Measurements from ENCODE around the gene LCN15. TPM values are rescaled to one million over a fixed set of nuclear protein-coding genes. Genes with fewer than 3 reads are reported as not detected.
"Not testable (repeated sequence)": the region's sequence is repeated elsewhere in the genome, so short reads cannot be mapped to it uniquely, and the experiment has no call there.

LCN15 gene
- total RNA-seq, 4 donors from 2014 or later, result not detected

GRCh38 chr9:136756836-136757235, 7.5 kb downstream of the LCN15 start:
- Histone ChIP-seq H3K9me3 (peaks cover 0 to 19% (median 0%) of the 10 kb centered on the region in 3 donors), H3K4me3 (no peak overlapping the region), H3K36me3 (no peaks in the 10 kb centered on the region), H3K4me1 (peaks cover 0 to 9% (median 0%) of the 10 kb centered on the region in 3 donors), H3K27me3 (peaks cover 0 to 64% (median 0%) of the 10 kb centered on the region in 4 donors), H3K27ac (no peak overlapping the region)
- TF ChIP-seq CTCF (IDR thresholded peaks at IDR 0.05), result no peak
- no peak for TF ChIP-seq POLR2A (IDR thresholded peaks at IDR 0.05)
- WGBS, 2 donors, result 87 to 94% methylated on average over 8 to 12 of the region's 18 CpGs
- no peak for DNase-seq
- intact Hi-C loops (cut with DNase I), result no loop called here

DNA sequence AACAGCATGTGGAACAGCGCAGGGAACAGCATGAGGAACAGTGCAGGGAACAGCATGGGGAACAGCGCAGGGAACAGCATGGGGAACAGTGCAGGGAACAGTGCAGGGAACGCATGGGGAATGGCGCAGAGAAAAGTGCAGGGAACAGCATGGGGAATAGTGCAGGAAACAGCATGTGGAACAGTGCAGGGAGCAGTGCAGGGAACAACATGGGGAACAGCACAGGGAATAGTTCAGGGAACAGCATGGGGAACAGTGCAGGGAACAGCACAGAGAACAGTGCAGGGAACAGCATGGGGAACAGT, 8.2 kb downstream of the LCN15 start:
- TF ChIP-seq CTCF (IDR thresholded peaks at IDR 0.05), result no peak
- TF ChIP-seq POLR2A (IDR thresholded peaks at IDR 0.05), result no peak
- Histone ChIP-seq H3K4me3 (no peak overlapping the region), H3K36me3 (no peaks in the 10 kb centered on the region), H3K4me1 (peaks cover 0 to 8% (median 0%) of the 10 kb centered on the region in 3 donors), H3K27ac (no peak overlapping the region), H3K9me3 (peaks cover 0 to 23% (median 3%) of the 10 kb centered on the region in 3 donors), H3K27me3 (peaks cover 0 to 61% (median 0%) of the 10 kb centered on the region in 4 donors)
- intact Hi-C loops (cut with DNase I), result no loop called here
- 70 to 87% methylated on average over 4 of the region's 4 CpGs for WGBS, 2 donors
- DNase-seq, result no peak

- WGBS, 2 donors, result 87 to 88% methylated on average over 16 to 17 of the region's 22 CpGs
- peaks cover 0 to 23% (median 3%) of the 10 kb centered on the region in 3 donors for H3K9me3 ChIP-seq
- H3K27ac ChIP-seq; intact Hi-C loops (cut with DNase I); H3K4me3 ChIP-seq; DNase-seq; H3K4me1 ChIP-seq; H3K36me3 ChIP-seq: not testable (repeated sequence)
- H3K27me3 ChIP-seq, result peaks cover 0 to 56% (median 0%) of the 10 kb centered on the region in 4 donors
These were observed 8.8 kb downstream of the LCN15 start for GRCh38 chr9:136755302-136756133.

DNA sequence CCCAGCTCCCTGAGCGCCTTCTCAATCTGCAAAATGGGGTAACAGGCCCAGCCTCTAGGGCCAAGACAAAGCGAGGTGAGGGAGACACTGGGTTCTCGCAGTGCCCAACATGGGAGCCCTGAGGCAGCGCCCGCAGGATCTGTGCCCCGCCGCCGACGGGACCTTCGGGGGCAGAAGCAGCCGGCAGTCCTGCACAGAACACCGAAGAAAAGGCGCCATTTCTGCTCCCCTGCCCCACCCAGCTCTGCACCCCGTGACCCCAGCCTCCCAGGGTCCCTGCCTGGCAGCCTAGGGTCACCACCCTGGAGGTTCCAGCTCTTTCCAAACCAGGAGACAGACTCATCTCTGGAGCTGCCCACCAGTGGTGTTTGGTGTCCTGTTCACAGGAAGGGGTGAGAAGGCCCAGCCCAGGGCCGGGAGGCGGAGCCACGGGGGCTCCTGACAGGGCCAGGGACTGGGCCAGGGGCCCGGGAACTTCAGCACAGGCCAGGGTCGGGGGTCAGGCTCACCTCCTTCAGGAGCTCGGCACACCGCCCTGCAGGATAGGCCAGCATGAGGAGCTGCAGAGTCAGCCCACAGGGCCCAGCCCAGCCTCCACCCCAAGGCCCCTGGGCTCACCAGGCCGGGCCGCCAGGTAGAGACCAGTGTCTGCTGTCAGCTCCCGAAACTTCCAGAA, 9.6 kb downstream of the LCN15 start:
- Histone ChIP-seq H3K4me1 (no peaks in the 10 kb centered on the region), H3K27ac (no peak overlapping the region), H3K4me3 (no peak overlapping the region), H3K36me3 (no peaks in the 10 kb centered on the region), H3K27me3 (peaks cover 0 to 49% (median 0%) of the 10 kb centered on the region in 4 donors), H3K9me3 (peaks cover 0 to 23% (median 3%) of the 10 kb centered on the region in 3 donors)
- WGBS, 2 donors, result 73 to 80% methylated on average over 6 to 12 of the region's 24 CpGs
- no peak for DNase-seq
- TF ChIP-seq CTCF (IDR thresholded peaks at IDR 0.05), result no peak
- TF ChIP-seq POLR2A (IDR thresholded peaks at IDR 0.05), result no peak
- intact Hi-C loops (cut with DNase I), result no loop called here

DNA sequence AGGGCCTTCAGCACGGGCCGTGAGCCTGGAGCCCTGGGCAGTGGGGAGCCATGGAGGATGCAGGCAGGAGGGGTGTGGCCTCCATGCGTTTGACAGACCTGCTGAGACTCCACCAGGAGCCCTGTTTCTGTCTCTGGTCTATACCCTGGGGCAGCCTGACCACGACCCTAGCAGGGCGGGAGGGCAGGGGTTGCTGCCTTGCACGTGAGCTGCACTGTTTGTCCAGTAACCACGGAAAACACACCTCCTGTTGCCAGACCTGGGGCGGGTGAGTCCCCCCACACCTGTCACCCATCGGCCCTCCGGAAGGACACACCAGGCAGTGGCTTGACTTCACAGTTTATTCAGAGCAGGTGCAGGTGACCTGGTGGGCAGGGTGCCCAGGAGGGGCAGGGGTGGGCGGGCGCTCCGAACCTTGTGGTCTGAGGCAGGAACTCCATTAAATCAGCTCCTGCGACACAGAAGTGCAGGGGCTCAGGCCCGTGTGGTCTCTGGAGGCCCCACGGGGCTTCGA, 10.2 kb downstream of the LCN15 start:
- no peak overlapping the region for H3K27ac ChIP-seq
- 54 to 100% methylated on average over 1 to 10 of the region's 17 CpGs for WGBS, 2 donors

More for the DNA sequence above, 10.2 kb downstream of the LCN15 start:
- intact Hi-C loops (cut with DNase I), result no loop called here
- Histone ChIP-seq H3K4me3 (no peak overlapping the region), H3K36me3 (no peaks in the 10 kb centered on the region), H3K9me3 (peaks cover 0 to 23% (median 3%) of the 10 kb centered on the region in 3 donors), H3K27me3 (peaks cover 0 to 42% (median 0%) of the 10 kb centered on the region in 4 donors), H3K4me1 (no peaks in the 10 kb centered on the region)
- DNase-seq, result no peak
- TF ChIP-seq CTCF (IDR thresholded peaks at IDR 0.05) (no peak), POLR2A (IDR thresholded peaks at IDR 0.05) (no peak)
